ENCODE measurements around the gene CEP131.

The CEP131 gene

DNA sequence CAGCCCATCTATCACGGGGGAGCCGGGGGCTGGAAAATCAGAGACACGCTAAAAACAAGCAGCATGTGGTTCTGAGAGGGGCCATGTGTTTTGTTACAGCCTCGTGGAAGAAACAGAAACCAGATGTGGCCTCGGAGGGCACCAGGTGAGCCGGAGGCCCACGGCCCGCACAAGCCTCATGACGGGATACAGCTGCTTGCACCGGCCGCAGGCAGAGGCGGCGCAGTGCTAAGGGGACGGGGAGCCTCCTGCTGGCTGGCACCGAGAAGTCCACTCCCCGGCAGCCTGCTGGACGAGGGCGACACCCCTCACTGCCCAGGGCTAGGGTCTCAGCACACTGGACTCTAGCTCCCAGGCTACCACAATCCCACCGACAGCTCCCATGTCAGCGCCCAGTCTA, 35.5 kb upstream of the CEP131 start:
- TF ChIP-seq, protein P1, sequence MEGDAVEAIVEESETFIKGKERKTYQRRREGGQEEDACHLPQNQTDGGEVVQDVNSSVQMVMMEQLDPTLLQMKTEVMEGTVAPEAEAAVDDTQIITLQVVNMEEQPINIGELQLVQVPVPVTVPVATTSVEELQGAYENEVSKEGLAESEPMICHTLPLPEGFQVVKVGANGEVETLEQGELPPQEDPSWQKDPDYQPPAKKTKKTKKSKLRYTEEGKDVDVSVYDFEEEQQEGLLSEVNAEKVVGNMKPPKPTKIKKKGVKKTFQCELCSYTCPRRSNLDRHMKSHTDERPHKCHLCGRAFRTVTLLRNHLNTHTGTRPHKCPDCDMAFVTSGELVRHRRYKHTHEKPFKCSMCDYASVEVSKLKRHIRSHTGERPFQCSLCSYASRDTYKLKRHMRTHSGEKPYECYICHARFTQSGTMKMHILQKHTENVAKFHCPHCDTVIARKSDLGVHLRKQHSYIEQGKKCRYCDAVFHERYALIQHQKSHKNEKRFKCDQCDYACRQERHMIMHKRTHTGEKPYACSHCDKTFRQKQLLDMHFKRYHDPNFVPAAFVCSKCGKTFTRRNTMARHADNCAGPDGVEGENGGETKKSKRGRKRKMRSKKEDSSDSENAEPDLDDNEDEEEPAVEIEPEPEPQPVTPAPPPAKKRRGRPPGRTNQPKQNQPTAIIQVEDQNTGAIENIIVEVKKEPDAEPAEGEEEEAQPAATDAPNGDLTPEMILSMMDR (IDR thresholded peaks at IDR 0.05; ENCODE audit: low read depth, low read length, missing control alignments), result no peak
- no peak overlapping the region for H3K4me3 ChIP-seq (ENCODE audit: low read depth, low read length)
- no peak for DNase-seq (ENCODE audit: low read depth)

DNA sequence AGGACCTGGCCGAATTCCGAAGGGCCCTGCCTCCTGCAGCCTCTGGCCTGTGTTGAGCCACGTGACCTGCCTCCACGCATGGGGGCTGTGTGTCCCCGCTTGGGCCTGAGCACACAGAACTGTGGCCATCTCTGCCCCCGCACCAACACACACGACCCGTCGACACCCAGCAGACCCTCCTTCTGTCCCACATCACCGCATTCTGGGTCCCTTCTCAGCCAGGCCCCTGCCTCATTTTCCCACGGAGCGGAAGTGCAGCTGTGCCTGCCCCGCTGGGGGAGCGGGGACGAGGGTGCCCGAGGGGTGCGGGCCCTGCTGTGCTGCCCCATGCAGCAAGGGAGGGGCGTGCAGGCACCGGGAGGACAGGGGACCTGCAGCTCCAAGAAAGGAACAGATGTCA, 34.8 kb upstream of the CEP131 start:
- TF ChIP-seq, protein P1 (IDR thresholded peaks at IDR 0.05; ENCODE audit: low read depth, low read length, missing control alignments), result no peak
- DNase-seq (ENCODE audit: low read depth), result no peak
- no peak overlapping the region for H3K4me3 ChIP-seq (ENCODE audit: low read depth, low read length)

DNA sequence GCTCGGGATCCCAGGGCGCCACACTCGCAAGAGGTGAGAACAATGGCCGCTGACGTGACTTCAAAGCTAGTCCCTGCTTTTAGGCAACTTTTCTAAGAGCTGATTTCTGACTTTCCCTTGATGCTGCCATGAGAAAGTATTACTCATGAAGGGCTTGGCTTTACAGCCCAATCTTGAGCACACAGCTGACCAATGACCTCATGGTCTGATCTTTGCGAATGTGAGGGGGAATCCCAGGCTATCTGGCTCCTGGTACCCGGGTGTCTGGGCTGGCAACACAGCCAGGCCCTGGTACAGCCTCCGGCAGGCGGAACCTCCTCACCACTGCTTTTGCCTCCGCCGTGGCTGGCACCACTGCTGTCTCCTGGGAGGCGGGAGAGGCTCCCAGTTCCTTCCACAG, 33.9 kb upstream of the CEP131 start:
- TF ChIP-seq, protein P1 (IDR thresholded peaks at IDR 0.05; ENCODE audit: low read depth, low read length, missing control alignments), result no peak
- no peak for DNase-seq (ENCODE audit: low read depth)
- no peak overlapping the region for H3K4me3 ChIP-seq (ENCODE audit: low read depth, low read length)

DNA sequence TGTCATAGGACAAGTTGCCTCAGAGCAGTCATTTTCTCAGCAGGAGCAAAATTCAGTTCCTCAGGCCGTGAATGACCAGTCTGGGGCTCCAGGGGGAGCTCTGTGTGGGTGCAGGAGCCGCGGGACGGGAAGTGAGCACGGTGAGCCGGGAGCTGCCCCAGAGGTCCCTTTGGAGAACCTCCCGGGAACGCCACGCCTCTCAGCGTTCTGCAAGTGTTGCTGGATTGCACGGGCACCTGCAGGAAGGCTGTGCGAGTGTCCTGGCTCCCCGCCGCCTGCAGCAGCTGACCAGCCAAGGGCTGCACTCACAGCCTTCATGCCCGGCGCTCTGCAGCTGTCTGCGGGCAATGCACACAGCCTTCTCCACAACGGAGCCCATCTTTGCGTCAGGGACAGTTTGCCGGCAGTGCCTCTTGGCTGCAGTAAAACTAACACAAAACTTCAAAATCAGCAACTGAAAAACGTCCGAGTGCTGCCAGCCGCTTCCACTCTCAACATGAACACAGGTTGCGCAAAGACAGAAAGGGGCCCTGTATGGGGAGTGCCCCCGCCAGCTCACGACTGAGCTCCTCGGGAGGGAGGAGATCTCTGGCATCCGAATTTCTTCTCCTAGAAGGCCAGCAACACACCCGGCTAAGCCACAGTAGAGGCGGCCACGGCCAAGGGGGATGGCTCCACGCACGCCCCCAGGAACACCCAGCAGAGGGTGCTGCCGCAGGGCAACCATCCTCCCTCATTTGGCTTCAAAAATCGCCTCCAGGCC, 32.4 kb upstream of the CEP131 start:
- H3K4me3 ChIP-seq (ENCODE audit: low read depth, low read length), result no peak overlapping the region
- no peak for DNase-seq (ENCODE audit: low read depth)
- TF ChIP-seq, protein P1 (IDR thresholded peaks at IDR 0.05; ENCODE audit: low read depth, low read length, missing control alignments), result no peak

DNA sequence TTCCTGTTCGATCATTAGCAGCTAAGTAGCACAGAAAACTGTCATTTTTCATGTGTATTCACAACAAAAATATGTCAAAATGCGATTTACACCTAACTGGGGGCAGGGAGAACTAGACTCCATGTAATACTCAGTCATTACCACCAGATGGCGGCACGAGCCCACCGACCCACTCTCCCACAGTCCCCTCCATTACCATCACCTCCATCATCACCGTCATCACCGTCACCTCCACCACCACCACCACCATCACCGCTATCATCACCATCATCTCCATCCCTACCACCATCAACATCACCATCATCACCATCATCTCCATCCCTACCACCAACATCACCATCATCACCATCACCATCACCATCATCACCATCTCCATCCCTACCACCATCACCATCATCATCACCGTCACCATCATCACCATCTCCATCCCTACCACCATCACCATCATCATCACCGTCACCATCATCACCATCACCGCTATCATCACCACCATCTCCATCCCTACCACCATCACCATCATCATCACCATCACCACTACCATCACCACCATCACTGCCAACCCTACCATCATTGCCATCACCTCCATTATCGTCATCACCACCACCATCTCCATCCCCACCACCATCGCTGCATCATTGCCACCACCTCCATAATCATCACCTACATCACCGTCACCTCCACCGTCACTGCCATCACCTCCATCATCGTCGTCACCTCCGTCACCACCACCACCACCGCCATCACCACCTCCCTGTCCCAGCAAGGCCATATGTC, 30.8 kb upstream of the CEP131 start:
- no peak for DNase-seq (ENCODE audit: low read depth)

DNA sequence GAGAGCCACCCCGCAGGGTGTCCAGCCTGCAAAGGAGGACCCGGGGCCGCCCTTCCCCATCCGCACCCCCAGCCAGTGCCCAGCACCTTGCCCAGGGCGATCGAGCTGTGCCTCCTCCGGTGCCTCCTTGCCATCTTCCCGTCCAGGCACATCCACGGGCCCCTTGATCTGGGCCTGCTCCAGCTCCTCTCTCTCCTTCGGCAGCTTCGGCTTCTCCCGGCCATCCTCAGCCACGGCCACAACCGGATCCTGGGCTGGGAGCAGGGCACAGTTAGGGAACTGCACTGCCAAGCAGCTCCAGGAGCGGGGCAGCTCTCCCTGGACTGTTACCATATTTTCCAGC, 30.2 kb upstream of the CEP131 start:
- H3K4me3 ChIP-seq (ENCODE audit: low read depth, low read length), result no peak overlapping the region
- no peak for DNase-seq (ENCODE audit: low read depth)
- TF ChIP-seq, protein P1 (IDR thresholded peaks at IDR 0.05; ENCODE audit: low read depth, low read length, missing control alignments), result no peak

More for the DNA sequence above, 30.8 kb upstream of the CEP131 start:
- no peak overlapping the region for H3K4me3 ChIP-seq (ENCODE audit: low read depth, low read length)
- TF ChIP-seq, protein P1 (IDR thresholded peaks at IDR 0.05; ENCODE audit: low read depth, low read length, missing control alignments), result peak; percentile 86

Measured in GM12864 (cell line).